OCI-LY1 (cell line): ENCODE measurements around the gene ANKFN1.

ENCODE experiments used
- H2AFZ ChIP-seq: fragments of 200-600 bp; sonication (generic), shearing (Covaris generic); 2 replicates; pipeline ENCODE4 v1.6.0; 2014; ENCODE audit warnings: antibody characterized with exemption, mild to moderate bottlenecking, low read length
- H3F3A ChIP-seq: fragments of 200-600 bp; sonication (generic), shearing (Covaris generic); 2 replicates; pipeline ENCODE4 v1.6.0; 2014; ENCODE audit warnings: mild to moderate bottlenecking, antibody characterized with exemption, low read length, moderate library complexity; ENCODE audit not compliant: insufficient read depth
- H3K27ac ChIP-seq: fragments of 200-600 bp; sonication (generic); 2 replicates; pipeline ENCODE4 v1.5.1; 2014; ENCODE audit warnings: low read length, mixed run types, mild to moderate bottlenecking, low read depth; ENCODE audit not compliant: poor library complexity, severe bottlenecking
- H3K27me3 ChIP-seq: fragments of 200-600 bp; sonication (generic); 2 replicates; pipeline ENCODE4 v1.6.0; 2014; ENCODE audit warnings: antibody characterized with exemption, mild to moderate bottlenecking, low read length, moderate library complexity; ENCODE audit not compliant: insufficient read depth
- H3K36me3 ChIP-seq: fragments of 200-600 bp; sonication (generic); 2 replicates; pipeline ENCODE4 v1.6.1; 2014; ENCODE audit warnings: mild to moderate bottlenecking, antibody characterized with exemption, low read length, moderate library complexity, mixed read lengths; ENCODE audit not compliant: insufficient read depth
- H3K4me1 ChIP-seq: fragments of 200-600 bp; sonication (generic); 2 replicates; pipeline ENCODE4 v1.5.1; 2014; ENCODE audit warnings: mild to moderate bottlenecking, low read length, moderate library complexity; ENCODE audit not compliant: insufficient read depth, severe bottlenecking
- H3K4me2 ChIP-seq: fragments of 200-600 bp; sonication (generic), shearing (Covaris generic); 2 replicates; pipeline ENCODE4 v1.6.1; 2014; ENCODE audit warnings: low read length
- H3K4me3 ChIP-seq: fragments of 200-600 bp; sonication (generic); 2 replicates; pipeline ENCODE4 v1.5.1; 2014; ENCODE audit warnings: low read length, low read depth, mild to moderate bottlenecking, mixed read lengths; ENCODE audit not compliant: poor library complexity, severe bottlenecking
- H3K79me2 ChIP-seq: fragments of 200-600 bp; shearing (Covaris generic); 2 replicates; pipeline ENCODE4 v1.6.1; 2016; ENCODE audit warnings: mixed run types, low read length, mixed read lengths; ENCODE audit not compliant: insufficient read depth
- H3K9ac ChIP-seq: fragments of 200-600 bp; sonication (generic), shearing (Covaris generic); 2 replicates; pipeline ENCODE4 v1.6.1; 2014; ENCODE audit warnings: mild to moderate bottlenecking, low read length, mixed read lengths
- H3K9me2 ChIP-seq: fragments of 200-600 bp; sonication (generic), shearing (Covaris generic); 2 replicates; pipeline ENCODE4 v1.6.1; 2014; ENCODE audit warnings: low read depth, mild to moderate bottlenecking, low read length, mixed read lengths
- H3K9me3 ChIP-seq: fragments of 200-600 bp; shearing (Covaris generic); 2 replicates; pipeline ENCODE4 v1.6.1; 2014; ENCODE audit warnings: low read length, mixed read lengths
- H4K20me1 ChIP-seq: fragments of 200-600 bp; sonication (generic), shearing (Covaris generic); 2 replicates; pipeline ENCODE4 v1.6.0; 2016; ENCODE audit warnings: mild to moderate bottlenecking, low read length; ENCODE audit not compliant: insufficient read depth
- CTCF ChIP-seq: fragments of 200-600 bp; sonication (generic), shearing (Covaris generic); IDR thresholded peaks from 2 replicates; pipeline ENCODE4 v1.5.1; 2017; ENCODE audit warnings: mild to moderate bottlenecking, antibody characterized with exemption, low read length, moderate library complexity, mixed read lengths
- EZH2 ChIP-seq: fragments of 200-600 bp; sonication (generic), shearing (Covaris generic); IDR thresholded peaks from 2 replicates; pipeline ENCODE4 v1.8.0; 2017; ENCODE audit warnings: borderline replicate concordance, mixed run types, mild to moderate bottlenecking, antibody characterized with exemption, low read length, moderate library complexity, mixed read lengths

ANKFN1 gene

DNA sequence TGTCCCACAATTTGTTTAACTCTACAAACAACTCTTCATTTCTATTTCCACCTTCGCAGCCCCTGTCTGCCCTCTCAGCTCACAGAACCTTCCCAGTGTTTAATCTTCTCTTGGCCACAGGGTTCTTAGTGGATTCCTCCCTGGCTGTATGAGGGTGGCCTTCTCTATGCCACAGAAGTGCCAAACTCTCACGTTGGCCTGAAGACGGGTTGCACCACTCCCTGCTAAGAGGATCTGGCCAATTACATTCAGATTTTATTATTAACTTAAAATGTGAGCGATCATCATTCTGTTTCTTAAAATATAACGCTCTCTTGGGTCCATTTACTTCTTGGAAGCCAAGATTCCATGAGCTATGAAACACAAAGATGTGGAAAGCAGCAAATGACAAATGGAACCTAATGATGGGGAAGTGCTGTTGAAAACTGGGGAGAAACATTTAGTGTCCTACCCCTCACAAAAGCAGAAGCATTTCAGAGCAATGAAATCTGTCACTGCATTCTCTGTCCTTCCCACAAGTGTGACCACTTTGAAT is 348.9 kb downstream of the ANKFN1 start:
- Histone ChIP-seq H3K9me2 (no peaks in the 10 kb centered on the region), H3K9ac (no peak overlapping the region), H3K4me2 (no peak overlapping the region), H3K9me3 (no peaks in the 10 kb centered on the region), H4K20me1 (no peaks in the 10 kb centered on the region), H3K27ac (no peak overlapping the region), H3F3A (no peaks in the 10 kb centered on the region), H3K4me1 (no peaks in the 10 kb centered on the region), H3K4me3 (no peak overlapping the region), H2AFZ (no peak overlapping the region), H3K36me3 (no peaks in the 10 kb centered on the region), H3K27me3 (no peaks in the 10 kb centered on the region), H3K79me2 (no peaks in the 10 kb centered on the region)
- TF ChIP-seq CTCF (no peak), EZH2 (no peak)

DNA sequence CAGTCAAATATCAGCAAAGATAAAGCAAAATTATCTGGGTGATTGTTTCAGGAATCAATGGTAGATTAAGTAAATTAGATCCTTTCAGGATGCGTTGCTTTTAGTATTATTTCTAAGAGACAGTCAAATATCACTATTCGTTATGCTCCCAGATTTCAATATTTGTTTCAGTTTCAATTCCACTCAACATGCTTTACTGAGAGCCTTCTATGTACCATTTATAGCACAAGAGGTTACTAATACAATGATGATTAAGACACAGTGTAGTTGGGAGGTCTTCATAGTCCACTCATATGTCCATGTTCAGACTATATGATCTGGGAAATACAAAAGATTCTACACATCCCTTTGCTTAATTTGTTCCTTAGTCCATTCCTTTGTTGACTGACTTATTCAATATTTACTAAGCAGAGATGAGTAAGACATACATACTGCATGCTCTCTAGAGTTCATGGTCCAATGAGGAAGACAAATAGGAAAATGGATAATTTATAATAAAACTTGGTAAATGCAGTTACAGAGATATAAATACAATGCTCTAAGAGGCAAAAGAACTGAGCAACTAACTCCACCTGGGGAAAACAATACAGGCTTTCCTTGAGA is 352.0 kb downstream of the ANKFN1 start:
- Histone ChIP-seq H3K27ac (no peak overlapping the region), H4K20me1 (no peaks in the 10 kb centered on the region), H3K9me3 (no peaks in the 10 kb centered on the region), H3K4me3 (no peak overlapping the region), H3F3A (no peaks in the 10 kb centered on the region), H3K79me2 (no peaks in the 10 kb centered on the region), H3K4me1 (no peaks in the 10 kb centered on the region), H3K4me2 (no peak overlapping the region), H3K9me2 (no peaks in the 10 kb centered on the region), H3K9ac (no peak overlapping the region), H2AFZ (no peak overlapping the region), H3K27me3 (no peaks in the 10 kb centered on the region), H3K36me3 (no peaks in the 10 kb centered on the region)
- TF ChIP-seq EZH2 (no peak), CTCF (no peak)

- Histone ChIP-seq H3K9me3 (no peaks in the 10 kb centered on the region), H3K4me2 (no peak overlapping the region), H3F3A (no peaks in the 10 kb centered on the region), H3K9ac (no peak overlapping the region), H2AFZ (no peak overlapping the region), H3K36me3 (no peaks in the 10 kb centered on the region), H4K20me1 (no peaks in the 10 kb centered on the region), H3K79me2 (no peaks in the 10 kb centered on the region), H3K27ac (no peak overlapping the region), H3K4me3 (no peak overlapping the region), H3K4me1 (no peaks in the 10 kb centered on the region), H3K27me3 (no peaks in the 10 kb centered on the region), H3K9me2 (no peaks in the 10 kb centered on the region)
- TF ChIP-seq EZH2: no peak
- TF ChIP-seq CTCF: no peak
Measured at GRCh38 chr17:56506349-56506748, 353.1 kb downstream of the ANKFN1 start.
